Measurements from ENCODE around the gene WAPL.
A peak's percentile ranks its signal among the peaks of the same experiment; 100 is the strongest.

The WAPL gene

GRCh38 chr10:86522510-86522855 is 891 bp upstream of the WAPL start:
- DNase-seq: peak in 2 of 6 experiments; percentile 5 to 22

GRCh38 chr10:86520871-86521677 is 518 bp downstream of the WAPL start:
- DNase-seq: peak in 4 of 6 experiments; percentile 5 to 43 (median 26)

- no peak for DNase-seq
These were observed 2.8 kb downstream of the WAPL start for GRCh38 chr10:86518781-86519180.

GRCh38 chr10:86512137-86512536 is 9.5 kb downstream of the WAPL start:
- DNase-seq: no peak

- DNase-seq: no peak
These were observed 10.3 kb downstream of the WAPL start for GRCh38 chr10:86511027-86511865.

- DNase-seq: no peak
These were observed 12.4 kb downstream of the WAPL start for GRCh38 chr10:86509145-86509544.

GRCh38 chr10:86508217-86508616 is 13.4 kb downstream of the WAPL start:
- no peak for DNase-seq

GRCh38 chr10:86506499-86506898 is 15.1 kb downstream of the WAPL start:
- DNase-seq: no peak

- DNase-seq: no peak
These were observed 15.5 kb downstream of the WAPL start for GRCh38 chr10:86506062-86506461.

- DNase-seq: no peak
These were observed 17.1 kb downstream of the WAPL start for GRCh38 chr10:86504510-86504909.

GRCh38 chr10:86500846-86501245 is 20.7 kb downstream of the WAPL start:
- DNase-seq: no peak

GRCh38 chr10:86498598-86498997 is 23.0 kb downstream of the WAPL start:
- no peak for DNase-seq

GRCh38 chr10:86497621-86498020 is 24.0 kb downstream of the WAPL start:
- no peak for DNase-seq

GRCh38 chr10:86489960-86490612 is 31.5 kb downstream of the WAPL start:
- no peak for DNase-seq

- DNase-seq: no peak
These were observed 32.4 kb downstream of the WAPL start for GRCh38 chr10:86489071-86489810.

- no peak for DNase-seq
These were observed 34.7 kb downstream of the WAPL start for GRCh38 chr10:86486856-86487255.

GRCh38 chr10:86483664-86484063 is 37.9 kb downstream of the WAPL start:
- no peak for DNase-seq

- DNase-seq: no peak
These were observed 39.8 kb downstream of the WAPL start for GRCh38 chr10:86481761-86482160.

- no peak for DNase-seq
These were observed 41.0 kb downstream of the WAPL start for GRCh38 chr10:86480571-86480970.

GRCh38 chr10:86472061-86472460 is 49.5 kb downstream of the WAPL start:
- DNase-seq: no peak

GRCh38 chr10:86461963-86462804 is 59.4 kb downstream of the WAPL start:
- no peak for DNase-seq

GRCh38 chr10:86451604-86451960 is 70.0 kb downstream of the WAPL start:
- no peak for DNase-seq

Data from stimulated activated naive CD4-positive, alpha-beta T cell (primary cell).